Fibroblast of the aortic adventitia (primary cell): ENCODE data around the gene PRKD1. TPM values are rescaled to one million over a fixed set of nuclear protein-coding genes. Genes with fewer than 3 reads are reported as not detected.

Experiments
- DNase-seq: peaks from one replicate; pipeline ENCODE4 v3.0.0-alpha.2; 2010; ENCODE audit warnings: low read depth
- H3K4me3 ChIP-seq: 2 replicates; pipeline ENCODE4 v1.5.1; 2011; ENCODE audit warnings: low read depth, mild to moderate bottlenecking, control low read depth, low read length, moderate library complexity
- CTCF ChIP-seq: IDR thresholded peaks from 2 replicates; pipeline ENCODE4 v1.5.1; 2011; ENCODE audit warnings: mild to moderate bottlenecking, low read length, control low read depth, inconsistent platforms; ENCODE audit not compliant: insufficient read depth
- small RNA-seq: library from RNA; depleted of rRNA; stranded (forward); fragments of <200 nt; gene quantifications from one replicate; pipeline ENCODE3, GENCODE V24; 2012
- total RNA-seq: library from RNA; depleted of rRNA; stranded (reverse); fragments of >200 nt; gene quantifications from 2 replicates; pipeline ENCODE4 v1.2.3, GENCODE V29; 2012; ENCODE audit warnings: low replicate concordance

PRKD1 gene
- total RNA-seq, 1 donor, result 11.5 TPM

GRCh38 chr14:29536886-29537511 is 390.6 kb downstream of the PRKD1 start:
- peak; percentile 61 for DNase-seq
- H3K4me3 ChIP-seq, result no peak overlapping the region
- peak; percentile 50 for TF ChIP-seq CTCF

GRCh38 chr14:29529418-29529817 is 398.2 kb downstream of the PRKD1 start:
- H3K4me3 ChIP-seq, result no peak overlapping the region
- TF ChIP-seq CTCF, result peak; percentile 56
- peak; percentile 16 for DNase-seq

- no peak for DNase-seq
Measured at GRCh38 chr14:29528889-29529288, 398.8 kb downstream of the PRKD1 start.

GRCh38 chr14:29527286-29527685 is 400.4 kb downstream of the PRKD1 start:
- no peak overlapping the region for H3K4me3 ChIP-seq

More at GRCh38 chr14:29528889-29529288, 398.8 kb downstream of the PRKD1 start:
- H3K4me3 ChIP-seq, result no peak overlapping the region
- TF ChIP-seq CTCF, result no peak

More at GRCh38 chr14:29527286-29527685, 400.4 kb downstream of the PRKD1 start:
- no peak for TF ChIP-seq CTCF
- no peak for DNase-seq

Small RNA genes lying within 50 kb of the gene (small RNA-seq; reads per million reads assigned to genes)
- not detected for gene RNU6-1234P
